ENCODE data around the gene CER1. TPM values are rescaled to one million over a fixed set of nuclear protein-coding genes. Genes with fewer than 3 reads are reported as not detected.
"Not testable (repeated sequence)": the region's sequence is repeated elsewhere in the genome, so short reads cannot be mapped to it uniquely, and the experiment has no call there.

Gene CER1
- total RNA-seq, 1 experiment from 2014 or later, result not detected

DNA sequence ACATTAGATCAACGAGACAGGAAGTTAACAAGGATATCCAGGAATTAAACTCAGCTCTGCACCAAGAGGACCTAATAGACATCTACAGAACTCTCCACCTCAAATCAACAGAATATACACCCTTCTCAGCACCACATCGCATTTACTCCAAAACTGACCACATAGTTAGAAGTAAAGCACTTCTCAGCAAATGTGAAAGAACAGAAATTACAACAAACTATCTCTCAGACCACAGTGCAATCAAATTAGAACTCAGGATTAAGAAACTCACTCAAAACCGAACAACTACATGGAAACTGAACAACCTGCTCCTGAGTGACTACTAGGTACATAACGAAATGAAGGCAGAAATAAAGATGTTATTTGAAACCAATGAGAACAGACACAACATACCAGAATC lies 39.9 kb downstream of the CER1 start:
- DNase-seq (ENCODE audit: low read depth, low spot score); in situ Hi-C loops (cut with HindIII; ENCODE audit: low pct_unique_long_range_greater_than_20kb, low sequenced_read_pairs): not testable (repeated sequence)

DNA sequence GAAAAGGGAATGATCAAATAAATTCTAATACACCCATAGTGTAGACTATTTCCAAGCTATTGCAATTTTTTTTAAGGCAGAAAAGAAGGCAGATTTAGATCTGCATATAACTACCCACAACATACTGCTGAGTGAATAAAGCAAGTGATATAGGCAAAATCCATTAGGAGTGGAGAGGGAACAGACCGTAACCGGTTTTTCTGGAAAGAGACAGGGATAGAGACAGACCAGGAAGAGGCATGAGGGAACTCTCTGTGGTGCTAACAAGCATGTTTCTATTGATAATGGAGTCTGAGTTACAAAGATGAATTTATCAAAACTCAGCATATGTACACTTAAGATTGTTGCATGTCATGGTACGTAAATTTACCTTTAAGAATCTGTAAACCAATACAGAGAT lies 43.8 kb downstream of the CER1 start:
- in situ Hi-C loops (cut with HindIII; ENCODE audit: low pct_unique_long_range_greater_than_20kb, low sequenced_read_pairs), result no loop called here
- DNase-seq (ENCODE audit: low read depth, low spot score), result no peak

DNA sequence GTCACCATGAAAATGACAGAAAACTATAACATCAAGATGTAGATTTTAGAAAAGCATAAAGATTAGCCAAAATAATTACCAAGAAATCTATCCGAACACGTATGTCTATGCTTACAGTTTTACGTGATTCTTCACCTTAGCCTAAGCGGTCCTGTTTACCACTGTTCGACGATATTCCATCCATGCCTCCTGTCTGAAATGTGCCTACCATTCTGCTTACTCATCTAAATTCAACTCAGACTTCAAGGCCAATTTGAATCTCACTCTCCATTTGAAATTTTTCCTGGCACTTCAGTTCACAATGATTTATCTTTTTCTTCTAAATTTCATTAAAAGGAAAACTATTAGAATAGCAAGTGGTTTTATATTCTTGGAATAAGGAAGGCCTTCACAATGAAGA lies 44.7 kb downstream of the CER1 start:
- in situ Hi-C loops (cut with HindIII; ENCODE audit: low pct_unique_long_range_greater_than_20kb, low sequenced_read_pairs), result no loop called here
- no peak for DNase-seq (ENCODE audit: low read depth, low spot score)

DNA sequence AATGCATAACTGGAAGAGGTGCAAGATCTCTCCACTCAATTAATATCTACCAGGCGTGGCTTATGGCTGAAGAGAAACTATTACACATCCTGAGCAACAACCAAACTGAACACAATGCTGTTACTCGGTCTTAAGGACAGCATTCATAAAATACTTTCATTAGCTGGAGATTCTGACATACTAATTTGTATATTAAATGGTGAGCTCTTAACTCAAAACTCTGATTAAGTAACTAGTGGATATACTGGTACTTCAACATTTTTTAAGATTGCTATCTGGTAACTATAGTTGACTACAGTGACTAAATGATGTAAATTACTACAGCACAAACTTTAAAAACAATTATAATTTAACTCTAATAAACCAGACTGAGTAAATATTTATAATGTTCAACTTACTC lies 45.1 kb downstream of the CER1 start:
- in situ Hi-C loops (cut with HindIII; ENCODE audit: low pct_unique_long_range_greater_than_20kb, low sequenced_read_pairs), result no loop called here
- no peak for DNase-seq (ENCODE audit: low read depth, low spot score)

DNA sequence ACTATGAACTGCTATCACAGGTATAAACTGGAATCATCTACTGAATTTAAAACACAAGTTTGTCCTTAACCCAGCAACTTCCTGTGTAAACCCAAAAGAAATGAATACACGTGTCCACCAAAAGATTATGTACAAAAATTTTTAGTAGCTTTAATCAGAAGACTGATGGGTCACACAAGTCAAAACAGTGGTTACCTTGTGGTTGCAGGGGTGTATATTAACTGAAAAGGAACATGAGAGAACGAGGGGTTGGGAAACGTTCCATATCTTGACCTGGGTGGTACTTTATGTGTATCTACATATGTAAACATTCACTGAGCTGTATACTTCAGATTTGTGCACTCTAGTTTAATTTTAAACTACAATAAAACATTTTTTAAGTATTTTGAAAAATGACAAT lies 47.9 kb downstream of the CER1 start:
- in situ Hi-C loops (cut with HindIII; ENCODE audit: low pct_unique_long_range_greater_than_20kb, low sequenced_read_pairs), result no loop called here
- no peak for DNase-seq (ENCODE audit: low read depth, low spot score)

DNA sequence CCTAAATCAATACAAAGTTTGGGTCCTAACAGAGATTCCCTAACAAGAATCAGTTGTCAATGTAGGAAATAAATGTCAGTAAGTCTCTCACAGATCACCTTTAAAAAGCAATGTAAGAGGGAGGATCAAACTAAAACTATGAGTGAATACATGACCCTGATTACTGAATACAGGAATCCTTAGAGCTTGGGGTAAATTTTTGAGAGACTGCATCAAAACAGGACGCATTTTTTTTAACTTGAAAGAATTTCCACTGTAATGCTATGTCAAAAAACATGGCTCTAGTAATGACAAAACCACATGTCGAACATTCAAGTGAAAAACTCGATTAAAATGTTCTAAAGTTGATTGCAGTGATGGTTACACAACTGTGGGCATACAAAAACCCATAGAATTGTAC lies 51.2 kb downstream of the CER1 start:
- DNase-seq (ENCODE audit: low read depth, low spot score), result no peak
- in situ Hi-C loops (cut with HindIII; ENCODE audit: low pct_unique_long_range_greater_than_20kb, low sequenced_read_pairs), result no loop called here

DNA sequence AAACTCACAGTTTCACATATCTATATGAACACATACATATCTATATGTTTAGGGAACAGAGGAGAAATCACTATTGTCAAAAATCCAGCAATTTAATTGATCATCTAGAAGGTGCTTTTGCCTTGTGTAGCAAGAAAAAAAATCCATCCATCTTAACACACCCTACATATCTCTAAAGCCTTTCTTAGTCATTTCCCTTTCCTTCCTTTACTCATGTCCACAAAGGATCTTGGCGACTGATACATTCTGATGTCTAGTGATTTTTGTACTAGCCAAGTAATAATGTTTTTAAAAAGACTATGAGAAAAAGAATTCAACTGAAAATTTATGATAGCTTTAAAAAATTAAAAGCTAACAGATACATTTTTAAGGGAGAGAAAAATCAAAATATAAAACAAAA lies 51.8 kb downstream of the CER1 start:
- no peak for DNase-seq (ENCODE audit: low read depth, low spot score)
- in situ Hi-C loops (cut with HindIII; ENCODE audit: low pct_unique_long_range_greater_than_20kb, low sequenced_read_pairs), result no loop called here

Other genes starting within 250 kb of the CER1 start
- gene ZDHHC21, start 29.3 kb downstream of the CER1 start, total RNA-seq (2014; rRNA removed; shearing (Covaris generic)), result 3.5 and 3.8 TPM in 2 replicates
- 0.24 TPM in 1 of 2 replicates, not detected in the other for gene FREM1, start 187.7 kb upstream of the CER1 start, total RNA-seq (2014; rRNA removed; shearing (Covaris generic))